GM12878 (cell line): Measurements from ENCODE around the gene LRRTM3. TPM values are rescaled to one million over a fixed set of nuclear protein-coding genes. Genes with fewer than 3 reads are reported as not detected.

Source experiments
- ATAC-seq: fragments of 200-7000 bp; cut with Tn5 transposase; 3 replicates; pipeline ENCODE4 v1.9.1; 2020; ENCODE audit warnings: mild to moderate bottlenecking, moderate library complexity
- BruUV-seq: library from RNA; stranded (reverse); fragments of 400-500 nt; replicated peaks from 2 replicates; lab custom pipeline; 2021; lab: Mats Ljungman, UMichigan
- CTCF ChIA-PET: fragments of 300-600 bp; sonication (Branson Sonifier 250); formaldehyde crosslinking; extraction: SDS; loops from one replicate; lab custom pipeline; 2021; ENCODE audit warnings: inconsistent platforms; lab: Yijun Ruan, JAX
- POLR2A ChIA-PET: fragments of 350-600 bp; formaldehyde crosslinking; extraction: SDS; loops from one replicate; lab custom pipeline; 2021; ENCODE audit warnings: inconsistent platforms; lab: Charles Lee
- RAD21 ChIA-PET: fragments of 300-600 bp; sonication (Branson Sonifier 250); formaldehyde crosslinking; loops from one replicate; lab custom pipeline; 2023; ENCODE audit warnings: antibody characterized with exemption; ENCODE audit not compliant: unreplicated experiment; lab: Charles Lee
- SMC1A ChIA-PET: fragments of 300-600 bp; sonication (Branson Sonifier 250); formaldehyde crosslinking; loops from one replicate; lab custom pipeline; 2023; ENCODE audit not compliant: unreplicated experiment, uncharacterized antibody; lab: Charles Lee
- DNase-seq: peaks from one replicate; pipeline ENCODE4 v3.0.0-alpha.2; 2011; ENCODE audit warnings: low read depth, low spot score
- FAIRE-seq: peaks from 3 replicates; lab custom pipeline; 2011; peaks lifted over from hg19 to GRCh38; lab: Jason Lieb, UNC
- H2AFZ ChIP-seq: 2 replicates; pipeline ENCODE4 v1.6.0; 2011; ENCODE audit warnings: low read depth, low read length, control low read depth; ENCODE audit not compliant: control insufficient read depth
- H3K27ac ChIP-seq: 2 replicates; pipeline ENCODE4 v1.5.1; 2011; ENCODE audit warnings: control low read depth; ENCODE audit not compliant: control insufficient read depth, insufficient read depth
- H3K27me3 ChIP-seq, 2 experiments: replicated peaks in 1 of 2; 2 replicates each; pipeline versions ENCODE4 v1.6.0 to v1.6.1; 2011; ENCODE audit warnings: low read length in 1 of 2; ENCODE audit not compliant: control insufficient read depth in 2 of 2, insufficient read depth in 2 of 2
- H3K36me3 ChIP-seq, 2 experiments: 2 replicates each; pipeline ENCODE4 v1.5.1; 2011; ENCODE audit warnings: low read length in 1 of 2; ENCODE audit not compliant: control insufficient read depth in 2 of 2, insufficient read depth in 2 of 2
- H3K4me1 ChIP-seq: 2 replicates; pipeline ENCODE4 v1.6.1; 2011; ENCODE audit warnings: mild to moderate bottlenecking, low read length, moderate library complexity, mixed read lengths; ENCODE audit not compliant: control insufficient read depth, insufficient read depth
- H3K4me2 ChIP-seq: 2 replicates; pipeline ENCODE4 v1.6.0; 2011; ENCODE audit warnings: control low read depth; ENCODE audit not compliant: control insufficient read depth, insufficient read depth
- H3K4me3 ChIP-seq: fragments of 200-600 bp; sonication (generic); 2 replicates; pipeline ENCODE4 v1.5.1; 2016
- H3K79me2 ChIP-seq: 2 replicates; pipeline ENCODE4 v1.6.0; 2011; ENCODE audit warnings: low read length; ENCODE audit not compliant: control insufficient read depth, insufficient read depth
- H3K9ac ChIP-seq: 2 replicates; pipeline ENCODE4 v1.8.0; 2011; ENCODE audit warnings: low read length, control low read depth, mixed read lengths; ENCODE audit not compliant: control insufficient read depth, insufficient read depth
- H3K9me3 ChIP-seq: replicated peaks from 3 replicates; pipeline ENCODE4 v1.5.1; 2011; ENCODE audit warnings: mild to moderate bottlenecking, low read length; ENCODE audit not compliant: control insufficient read depth, insufficient read depth
- H4K20me1 ChIP-seq: 2 replicates; pipeline ENCODE4 v1.6.0; 2011; ENCODE audit not compliant: control insufficient read depth, insufficient read depth
- E4F1 ChIP-seq: fragments of 450-650 bp; IDR thresholded peaks from 2 replicates; pipeline ENCODE4 v1.6.1; 2018; ENCODE audit warnings: borderline replicate concordance, mild to moderate bottlenecking; ENCODE audit not compliant: partially characterized antibody
- HCFC1 ChIP-seq: fragments of 150-350 bp; IDR thresholded peaks from 2 replicates; pipeline ENCODE4 v1.6.1; 2014; ENCODE audit warnings: low read length
- HDGF ChIP-seq: fragments of 450-650 bp; IDR thresholded peaks from 2 replicates; pipeline ENCODE4 v1.6.1; 2016; ENCODE audit warnings: antibody characterized with exemption
- MTA3 ChIP-seq: IDR thresholded peaks from 2 replicates; pipeline ENCODE4 v1.6.1; 2012; ENCODE audit warnings: low read length, inconsistent platforms, borderline replicate concordance
- NR2C2 ChIP-seq: IDR thresholded peaks from 2 replicates; pipeline ENCODE4 v1.6.1; 2011; ENCODE audit warnings: borderline replicate concordance, low read depth; ENCODE audit not compliant: control insufficient read depth, insufficient read length
- RAD21 ChIP-seq: IDR thresholded peaks from 2 replicates; pipeline ENCODE4 v1.6.1; 2011; ENCODE audit warnings: mild to moderate bottlenecking, low read depth, low read length, moderate library complexity; ENCODE audit not compliant: insufficient read depth
- RELA ChIP-seq: fragments of 450-650 bp; IDR thresholded peaks from 2 replicates; pipeline ENCODE4 v1.8.0; 2014; ENCODE audit warnings: borderline replicate concordance; ENCODE audit not compliant: partially characterized antibody
- SIN3A ChIP-seq: IDR thresholded peaks from 2 replicates; pipeline ENCODE4 v1.6.1; 2012; ENCODE audit warnings: low read depth, low read length, improper control_type of control experiment
- SP1 ChIP-seq: IDR thresholded peaks from one replicate; pipeline ENCODE4 v1.6.1; 2011; ENCODE audit warnings: low read depth, low read length
- SUZ12 ChIP-seq: fragments of 200-600 bp; sonication (generic); IDR thresholded peaks from one replicate; pipeline ENCODE4 v1.6.1; 2018; ENCODE audit warnings: antibody characterized with exemption, mild to moderate bottlenecking; ENCODE audit not compliant: unreplicated experiment
- WRNIP1 ChIP-seq: IDR thresholded peaks from 2 replicates; pipeline ENCODE4 v1.6.1; 2011; ENCODE audit warnings: low read depth, low read length, improper control_type of control experiment, borderline replicate concordance
- ZBTB40 ChIP-seq: fragments of 450-650 bp; IDR thresholded peaks from 2 replicates; pipeline ENCODE4 v1.6.1; 2016; ENCODE audit warnings: mild to moderate bottlenecking, moderate library complexity, borderline replicate concordance
- ZNF207 ChIP-seq: fragments of 450-650 bp; IDR thresholded peaks from 2 replicates; pipeline ENCODE4 v1.6.1; 2014; ENCODE audit warnings: antibody characterized with exemption, mild to moderate bottlenecking, borderline replicate concordance
- ZSCAN29 ChIP-seq: fragments of 450-650 bp; IDR thresholded peaks from 2 replicates; pipeline ENCODE4 v1.6.1; 2017; ENCODE audit warnings: mild to moderate bottlenecking, moderate library complexity
- WGBS: methylation state at CpG from one replicate; pipeline ENCODE4 v1.1.6; 2016; ENCODE audit warnings: low lambda C conversion rate; ENCODE audit not compliant: insufficient replicate concordance, insufficient coverage; ENCODE audit errors: missing lambda C conversion rate; 5-methylcytosine and 5-hydroxymethylcytosine counted together
- in situ Hi-C: fragments of 300-500 bp; cut with MboI; formaldehyde crosslinking; loops from 9 replicates; pipeline ENCODE4 v1.14.3; 2018; ENCODE audit warnings: mixed read lengths
- intact Hi-C: fragments of 100-400 bp; cut with micrococcal nuclease; formaldehyde crosslinking; loops from one replicate; pipeline ENCODE4 v1.14.2; 2022; ENCODE audit not compliant: unreplicated experiment
- polyA plus RNA-seq, 11 experiments: library from polyadenylated mRNA; depleted of rRNA in 4 of 11; unstranded in 6 of 11; stranded (reverse) in 5 of 11; fragments of >200 nt; fragmentation: Nextera tagmentation in 4 of 11; fragmentation: Illumina TruSeq in 1 of 11; extraction: Ambion mirVana in 4 of 11; extraction: Trizol in 1 of 11; gene quantifications; 1 replicate in 1 of 11; 2 replicates in 10 of 11; pipeline versions ENCODE4 v1.2.1 to v1.2.3, GENCODE V29; 2011 to 2016; ENCODE audit warnings: inconsistent platforms in 2 of 11, missing spikeins in 2 of 11, low read depth in 1 of 11
- total RNA-seq, 4 experiments: library from RNA; depleted of rRNA in 3 of 4; stranded (reverse); fragments of >200 nt in 3 of 4; fragmentation: Illumina TruSeq in 1 of 4; extraction: Trizol in 1 of 4; gene quantifications; 2 replicates each; pipeline versions ENCODE4 v1.2.1 to v1.2.3, GENCODE V29; 2013 to 2021
- TF ChIP-seq, protein P1 (sequence below): fragments of 450-650 bp; IDR thresholded peaks from 2 replicates; pipeline ENCODE4 v1.6.1; 2017; ENCODE audit warnings: low read depth, mild to moderate bottlenecking, moderate library complexity

LRRTM3 gene
- total and polyA plus RNA-seq, 10 of the 15 experiments (the other 5 are each of a cell fraction or from before 2014, with no cell fraction given): not detected

DNA sequence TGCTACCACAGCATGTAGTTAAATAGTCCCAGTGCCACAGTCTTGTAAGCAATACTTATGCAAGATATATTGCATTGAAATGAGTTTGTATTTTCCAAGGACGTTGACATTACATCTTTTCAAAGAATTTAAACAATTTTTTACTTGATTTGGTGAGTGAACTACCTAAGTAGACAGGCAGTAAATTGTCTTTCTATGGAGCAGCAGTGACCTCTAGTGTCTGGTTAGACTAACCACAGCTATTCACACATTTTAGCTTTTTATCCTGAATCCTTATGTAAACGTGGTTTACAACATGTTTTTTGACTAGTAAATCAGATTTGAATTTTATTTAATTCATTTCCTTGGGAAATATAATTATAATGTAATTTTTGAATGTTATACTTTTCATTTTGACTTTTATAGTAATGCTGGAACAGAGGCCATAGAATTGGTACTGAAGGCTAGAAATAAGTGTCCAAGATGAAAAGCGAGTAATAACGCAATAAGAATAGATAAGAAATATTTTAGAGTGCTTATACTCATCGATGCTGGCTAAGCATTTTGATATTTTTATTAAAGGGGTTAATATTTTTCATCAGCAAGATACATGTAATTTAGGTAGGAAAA lies 5.6 kb downstream of the LRRTM3 start (continued):
- TF ChIP-seq ZBTB40 (no peak), SP1 (no peak), SIN3A (no peak), NR2C2 (no peak), RAD21 (peak; percentile 82)

GRCh38 chr10:66931949-66932343 lies 6.1 kb downstream of the LRRTM3 start:
- no peak overlapping the region for H3K4me2 ChIP-seq
- no peaks in the 10 kb centered on the region for H3K9me3 ChIP-seq
- no peak for DNase-seq
- no peak overlapping the region for H3K9ac ChIP-seq
- no peaks in the 10 kb centered on the region for H3K79me2 ChIP-seq
- H3K27me3 ChIP-seq: peaks cover 0 to 8% of the 10 kb centered on the region in 2 experiments; a peak in 1 of 4 replicates
- no peaks in the 10 kb centered on the region for H3K36me3 ChIP-seq
- H3K4me3 ChIP-seq: no peak overlapping the region
- ChIA-PET CTCF (interaction anchor here (0.6 to 10.5 kb wide), 20 partner anchors 9 to 848 kb away, joined by 3 to 80 read pairs (median 4); no protein-coding TSS in a partner anchor), POLR2A (no interaction called here), RAD21 (interaction anchor here (0.7 to 2.1 kb wide), 15 partner anchors 9 to 848 kb away, joined by 3 to 10 read pairs (median 4); no protein-coding TSS in a partner anchor), SMC1A (interaction anchor here (0.6 to 2.7 kb wide), 13 partner anchors 9 to 962 kb away, joined by 3 to 20 read pairs (median 4); no protein-coding TSS in a partner anchor)
- BruUV-seq: no TSS peak
- no peak for ATAC-seq
- no peaks in the 10 kb centered on the region for H3K4me1 ChIP-seq
- H3K27ac ChIP-seq: no peak overlapping the region
- FAIRE-seq: no peak
- intact Hi-C loops: loop anchor here (2.0 to 5.0 kb wide), 3 partner anchors 345 to 850 kb away; no protein-coding TSS in a partner anchor
- H4K20me1 ChIP-seq: no peaks in the 10 kb centered on the region
- WGBS: 32% methylated on average over 3 of the region's 3 CpGs
- in situ Hi-C loops: no loop called here
- no peak overlapping the region for H2AFZ ChIP-seq
- TF ChIP-seq WRNIP1: no peak
- TF ChIP-seq MTA3: no peak
- no peak for TF ChIP-seq HDGF
- TF ChIP-seq RELA: no peak
- no peak for TF ChIP-seq ZSCAN29
- no peak for TF ChIP-seq ZNF207
- TF ChIP-seq E4F1: no peak
- TF ChIP-seq, protein P1, sequence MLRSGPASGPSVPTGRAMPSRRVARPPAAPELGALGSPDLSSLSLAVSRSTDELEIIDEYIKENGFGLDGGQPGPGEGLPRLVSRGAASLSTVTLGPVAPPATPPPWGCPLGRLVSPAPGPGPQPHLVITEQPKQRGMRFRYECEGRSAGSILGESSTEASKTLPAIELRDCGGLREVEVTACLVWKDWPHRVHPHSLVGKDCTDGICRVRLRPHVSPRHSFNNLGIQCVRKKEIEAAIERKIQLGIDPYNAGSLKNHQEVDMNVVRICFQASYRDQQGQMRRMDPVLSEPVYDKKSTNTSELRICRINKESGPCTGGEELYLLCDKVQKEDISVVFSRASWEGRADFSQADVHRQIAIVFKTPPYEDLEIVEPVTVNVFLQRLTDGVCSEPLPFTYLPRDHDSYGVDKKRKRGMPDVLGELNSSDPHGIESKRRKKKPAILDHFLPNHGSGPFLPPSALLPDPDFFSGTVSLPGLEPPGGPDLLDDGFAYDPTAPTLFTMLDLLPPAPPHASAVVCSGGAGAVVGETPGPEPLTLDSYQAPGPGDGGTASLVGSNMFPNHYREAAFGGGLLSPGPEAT: no peak
- no peak for TF ChIP-seq SUZ12
- no peak for TF ChIP-seq HCFC1
